ENCODE data around the gene PBOV1.

The PBOV1 gene

DNA sequence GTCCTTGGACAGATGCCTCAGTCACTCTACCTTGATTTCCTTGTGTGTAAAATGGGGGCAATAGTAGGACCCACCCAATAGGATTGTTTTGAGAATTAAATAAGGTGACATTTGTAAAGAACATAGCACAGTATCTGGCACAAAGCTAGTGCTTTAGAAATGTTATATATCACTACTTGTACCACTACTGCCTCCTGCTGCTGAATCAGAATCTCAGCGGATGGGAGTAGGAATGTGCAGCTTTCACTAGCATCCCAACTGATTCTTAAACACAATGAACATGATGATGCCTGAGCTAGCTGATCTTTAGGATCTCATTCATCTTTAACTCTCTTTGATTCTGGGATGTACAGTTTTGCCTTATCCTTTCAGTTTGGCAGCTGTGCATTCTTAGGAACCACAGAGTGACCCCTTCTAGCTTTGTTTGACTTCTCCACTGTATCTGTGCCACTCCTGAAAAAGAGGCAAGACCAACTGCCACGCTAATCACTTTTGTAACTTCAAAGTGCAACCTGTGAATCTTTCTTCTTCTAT lies 7.2 kb downstream of the PBOV1 start:
- intact Hi-C loops (cut with DNase I) = loop anchor here (1.0 to 10.0 kb wide), 3 partner anchors 50 to 95 kb away; partner anchors contain the start of gene ARFGEF3

DNA sequence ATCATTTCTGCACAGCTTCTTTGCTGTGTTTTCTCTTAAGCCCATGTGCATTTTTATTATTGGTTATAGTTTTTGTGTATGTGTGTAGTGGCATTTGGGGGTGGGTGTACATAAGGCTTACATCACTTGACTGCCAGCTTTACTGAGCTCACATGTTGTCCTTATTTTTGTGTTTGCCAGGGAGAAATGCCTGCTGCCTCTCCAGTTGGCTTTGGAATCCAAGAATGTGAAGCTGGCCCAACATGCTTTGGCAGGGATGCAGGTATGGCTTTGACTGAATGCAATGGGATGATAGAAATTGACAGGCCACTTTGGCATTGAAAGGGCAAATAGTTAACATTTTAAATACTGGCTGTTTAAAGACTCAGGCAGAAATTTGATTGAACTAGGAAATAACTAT lies 11.4 kb downstream of the PBOV1 start:
- no peak for DNase-seq
- intact Hi-C loops (cut with DNase I) = no loop called here

More for the DNA sequence above, 7.2 kb downstream of the PBOV1 start:
- peak in 1 of 10 donors; percentile 47 for DNase-seq

DNA sequence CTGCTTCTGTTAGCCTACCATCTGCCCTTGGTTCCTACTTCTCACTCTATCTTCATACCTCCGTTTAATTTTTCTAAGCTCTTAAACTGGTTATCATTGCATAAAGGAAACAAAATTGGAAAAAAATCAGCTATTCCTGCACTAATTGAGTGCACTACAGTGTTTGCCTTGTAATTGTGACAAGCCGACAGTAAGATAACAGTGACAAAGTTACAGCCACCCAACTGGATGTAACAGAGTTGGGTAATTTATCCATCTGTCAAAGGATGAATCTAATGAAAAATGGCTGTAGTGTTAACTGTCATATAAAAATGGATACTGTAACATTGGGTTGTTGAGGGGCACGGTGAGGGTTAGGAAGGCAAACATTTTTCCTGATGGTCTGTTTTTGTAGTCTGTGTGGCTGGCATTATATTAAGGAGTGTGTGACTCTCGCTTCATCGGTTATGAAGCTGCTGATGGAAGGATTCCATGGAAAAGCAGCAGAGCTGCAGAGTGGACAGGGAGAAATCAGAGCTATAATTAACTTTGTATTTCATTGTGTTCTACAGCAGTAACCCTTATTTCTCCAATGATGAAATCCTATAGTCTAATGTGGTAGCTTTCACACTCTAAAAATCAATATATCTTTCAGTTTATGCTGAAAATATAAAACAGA lies 12.7 kb downstream of the PBOV1 start:
- intact Hi-C loops (cut with DNase I) = no loop called here

DNA sequence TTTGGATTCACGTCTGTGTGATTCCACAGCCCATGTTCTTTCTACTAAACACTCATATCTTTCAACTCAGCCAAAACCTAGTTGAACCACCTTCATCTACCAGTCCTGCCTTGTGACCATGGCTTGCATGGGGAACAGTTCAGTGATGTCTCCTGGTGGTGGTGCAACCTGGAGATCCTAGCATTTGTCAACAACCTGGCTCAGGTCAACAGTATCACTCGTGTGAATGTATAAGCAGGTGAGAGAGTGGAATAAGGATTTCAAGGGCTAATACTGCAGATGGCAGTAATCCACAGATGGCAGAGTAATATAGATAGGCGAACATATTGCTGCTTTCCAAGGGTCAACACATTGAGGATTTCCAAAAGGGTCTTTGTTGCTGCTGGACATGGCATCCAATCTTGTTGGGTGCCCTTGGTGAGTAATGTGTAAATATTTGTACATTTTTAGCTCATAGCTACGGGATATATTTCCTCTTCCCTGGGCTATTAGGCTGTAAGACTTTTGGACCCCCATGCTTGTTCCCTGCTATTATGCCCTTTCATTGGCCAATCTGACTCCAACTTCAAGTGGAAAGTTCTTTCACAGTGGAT lies 13.4 kb downstream of the PBOV1 start:
- intact Hi-C loops (cut with DNase I) = no loop called here
- no peak for DNase-seq

More for the DNA sequence above, 12.7 kb downstream of the PBOV1 start:
- no peak for DNase-seq

DNA sequence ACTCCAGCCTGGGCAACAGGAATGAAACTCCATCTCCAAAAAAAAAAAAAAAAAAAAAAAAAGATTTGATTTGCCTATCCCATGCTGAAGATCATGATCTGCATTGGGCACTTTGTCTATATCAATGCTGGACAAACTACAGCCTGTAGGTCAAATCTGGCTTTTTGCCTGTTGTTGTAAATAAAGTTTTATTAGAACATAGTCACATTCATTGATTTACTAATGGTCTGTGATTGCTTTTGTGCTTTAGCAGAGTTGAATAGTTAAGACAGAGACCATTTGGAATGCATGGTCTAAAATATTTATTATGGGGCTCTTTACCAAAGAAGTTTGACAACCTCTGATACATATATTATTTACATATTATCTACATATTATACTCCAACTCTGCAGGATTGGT lies 14.0 kb downstream of the PBOV1 start:
- DNase-seq = no peak
- intact Hi-C loops (cut with DNase I) = no loop called here

DNA sequence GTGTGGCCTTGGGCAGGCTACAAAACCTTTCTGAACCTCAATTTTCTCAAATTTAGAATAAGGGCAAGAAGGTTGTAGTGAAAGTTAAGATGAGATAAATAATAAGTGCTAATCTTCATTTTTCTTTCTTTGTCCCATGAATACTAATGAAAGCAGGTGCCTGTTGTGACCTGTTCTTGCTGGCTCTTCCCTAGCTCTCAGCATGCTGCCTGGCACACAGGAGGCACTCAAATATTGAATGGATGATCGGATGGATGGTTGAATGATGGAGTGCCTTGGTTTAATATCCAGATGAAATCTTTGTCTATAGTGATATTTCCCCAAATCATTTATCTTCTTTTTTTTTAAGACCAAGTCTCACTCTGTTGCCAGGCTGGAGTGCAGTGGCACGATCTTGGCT lies 15.0 kb downstream of the PBOV1 start:
- intact Hi-C loops (cut with DNase I) = no loop called here
- DNase-seq = no peak

DNA sequence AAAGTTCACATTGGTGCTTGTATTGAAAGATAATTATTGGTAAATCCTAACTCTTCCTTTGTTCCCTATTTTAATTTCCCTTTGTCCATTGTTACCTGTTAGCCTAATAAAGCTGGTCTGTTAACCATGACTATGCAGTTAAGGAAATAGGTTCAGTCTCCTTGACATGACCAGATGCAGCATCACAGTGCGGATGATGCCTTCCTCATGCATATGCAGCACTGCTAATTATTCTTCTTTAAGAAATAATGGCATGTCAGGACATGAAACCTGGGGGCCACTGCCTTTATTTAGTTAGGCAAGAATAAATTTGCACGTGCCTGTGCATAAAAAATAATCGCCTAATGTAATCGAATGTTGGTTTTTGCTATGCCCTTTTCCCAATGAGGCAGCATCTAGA lies 16.5 kb downstream of the PBOV1 start:
- no peak for DNase-seq
- intact Hi-C loops (cut with DNase I) = no loop called here

DNA sequence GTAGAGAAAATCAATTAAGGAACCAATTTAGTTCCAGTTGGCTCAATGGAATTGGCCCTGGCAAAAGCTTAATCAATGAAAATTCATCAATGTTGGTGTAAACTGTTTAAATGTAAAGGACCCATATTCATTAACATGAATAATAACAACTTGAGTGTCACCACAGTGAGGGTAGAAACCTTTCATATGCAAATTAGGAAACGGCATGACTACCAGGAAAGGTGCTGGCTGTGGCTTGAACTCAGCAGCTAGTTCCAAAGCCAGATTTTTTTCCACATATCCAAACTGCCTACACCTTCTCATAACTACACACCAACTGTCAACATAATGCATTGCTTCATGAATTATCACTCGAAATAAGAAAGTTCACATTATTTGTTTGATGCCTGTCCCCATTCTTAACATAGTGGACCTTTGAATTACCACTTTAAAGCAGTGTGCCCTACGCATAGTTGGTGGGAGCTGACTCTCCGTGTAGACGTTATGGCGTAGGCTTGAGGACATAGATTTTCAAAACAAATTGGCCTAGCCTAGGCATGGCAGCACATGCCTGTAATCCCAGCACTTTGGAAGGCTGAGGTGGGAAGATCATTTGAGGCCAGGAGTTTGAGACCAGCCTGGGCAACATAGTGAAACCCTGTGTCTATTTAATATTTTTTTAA lies 19.7 kb downstream of the PBOV1 start:
- DNase-seq = no peak
- intact Hi-C loops (cut with DNase I) = loop anchor here (5.0 kb wide), 1 partner anchor 196 kb away; no protein-coding TSS in a partner anchor

DNA sequence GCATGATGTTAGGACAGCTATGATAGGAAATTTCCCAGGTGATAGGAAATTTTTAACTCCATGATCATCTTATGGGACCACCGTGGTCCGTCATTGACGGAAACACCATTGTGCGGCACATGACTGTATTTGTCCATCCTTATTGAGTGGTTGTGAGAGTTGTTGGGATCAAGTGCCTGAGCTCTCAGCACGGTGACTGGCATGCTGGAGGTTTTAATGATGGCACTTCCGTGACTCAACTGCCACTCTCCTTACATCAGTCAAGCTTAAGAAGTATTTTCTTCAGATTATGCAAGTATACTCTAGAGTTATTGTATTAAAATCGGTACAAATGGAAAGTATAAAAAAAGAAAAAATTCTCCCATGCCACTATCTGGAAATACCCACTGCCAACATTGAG lies 20.7 kb downstream of the PBOV1 start:
- no peak for DNase-seq
- intact Hi-C loops (cut with DNase I) = loop anchor here (5.0 kb wide), 1 partner anchor 195 kb away; no protein-coding TSS in a partner anchor

DNA sequence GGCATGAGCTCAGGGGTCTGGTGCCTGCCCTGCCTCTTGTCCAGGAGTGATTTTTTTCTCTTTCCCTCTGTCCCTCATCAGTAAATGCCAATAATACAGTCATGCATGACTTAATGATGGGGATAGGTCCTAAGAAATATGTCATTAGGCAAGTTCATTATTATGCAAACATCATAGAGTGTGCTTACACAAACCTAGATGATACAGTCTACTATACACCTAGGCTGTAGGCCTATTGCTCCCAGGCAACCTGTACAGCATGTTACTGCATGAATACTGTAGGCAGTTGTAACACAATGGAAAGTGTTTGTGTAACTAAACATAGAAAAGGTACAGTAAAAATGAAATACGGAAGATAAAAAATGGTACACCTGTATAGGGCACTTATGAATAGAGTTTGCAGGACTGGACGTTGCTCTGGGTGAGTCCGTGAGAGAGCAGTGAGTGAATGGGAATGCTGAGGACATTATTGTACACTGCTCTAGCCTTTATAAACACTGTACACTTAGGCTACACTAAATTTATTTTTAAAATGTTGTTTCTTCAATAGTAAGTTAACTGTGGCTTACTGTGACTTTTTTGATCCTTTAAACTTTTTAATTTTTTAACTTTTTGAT lies 22.1 kb downstream of the PBOV1 start:
- intact Hi-C loops (cut with DNase I) = loop anchor here (5.0 kb wide), 1 partner anchor 194 kb away; no protein-coding TSS in a partner anchor
- no peak for DNase-seq

DNA sequence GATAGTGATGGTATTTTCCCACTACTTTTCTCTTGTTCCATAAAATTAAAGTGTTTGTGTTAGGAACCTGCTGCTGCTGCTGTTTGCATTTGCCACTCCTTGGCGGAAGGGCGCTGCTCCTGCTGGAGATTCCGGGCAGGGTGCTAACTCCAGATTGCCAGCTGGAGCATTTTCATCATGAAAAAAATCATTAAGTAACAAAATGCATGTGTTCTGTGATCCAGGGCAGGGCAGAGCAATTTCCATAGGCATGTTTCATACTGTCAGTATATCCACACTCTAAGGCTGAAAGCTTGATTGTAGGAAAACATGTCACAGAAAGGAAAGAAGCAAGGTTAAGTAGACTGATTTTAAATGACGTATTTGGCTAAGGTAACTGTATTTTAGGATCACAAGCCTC lies 24.0 kb downstream of the PBOV1 start:
- DNase-seq = peak in 1 of 10 donors; percentile 72
- intact Hi-C loops (cut with DNase I) = no loop called here

DNA sequence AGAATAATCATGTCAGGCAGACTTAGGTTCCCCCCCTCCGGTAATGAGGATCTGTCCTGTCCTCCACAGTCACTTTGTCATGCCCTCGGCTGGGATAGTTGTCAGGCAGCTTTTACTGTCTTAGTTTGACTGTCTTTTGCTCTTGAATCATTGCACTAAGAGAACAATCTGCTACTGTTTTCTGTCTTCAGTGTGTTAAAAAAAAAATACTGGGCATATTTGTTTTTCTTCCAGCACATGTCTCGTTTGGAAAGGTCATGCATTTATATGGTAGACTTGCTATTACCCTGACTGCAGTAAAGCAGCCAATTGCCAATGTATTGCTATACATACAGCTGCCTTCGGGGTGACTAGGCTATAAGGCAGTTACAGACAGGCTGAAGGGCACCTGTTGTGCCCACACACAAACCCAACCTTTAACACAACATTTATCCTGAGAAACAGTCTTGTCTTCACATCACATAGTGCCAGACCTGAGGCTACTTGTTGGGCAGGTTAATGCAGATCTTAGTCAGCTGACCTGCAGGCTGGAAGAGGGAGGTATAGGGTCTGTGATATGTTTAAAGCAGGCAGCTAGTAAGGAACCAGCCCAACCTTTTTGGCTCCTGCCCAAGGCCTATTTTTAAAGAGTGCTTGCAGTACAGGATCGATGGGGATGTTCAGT lies 29.9 kb downstream of the PBOV1 start:
- intact Hi-C loops (cut with DNase I) = no loop called here
- no peak for DNase-seq

DNA sequence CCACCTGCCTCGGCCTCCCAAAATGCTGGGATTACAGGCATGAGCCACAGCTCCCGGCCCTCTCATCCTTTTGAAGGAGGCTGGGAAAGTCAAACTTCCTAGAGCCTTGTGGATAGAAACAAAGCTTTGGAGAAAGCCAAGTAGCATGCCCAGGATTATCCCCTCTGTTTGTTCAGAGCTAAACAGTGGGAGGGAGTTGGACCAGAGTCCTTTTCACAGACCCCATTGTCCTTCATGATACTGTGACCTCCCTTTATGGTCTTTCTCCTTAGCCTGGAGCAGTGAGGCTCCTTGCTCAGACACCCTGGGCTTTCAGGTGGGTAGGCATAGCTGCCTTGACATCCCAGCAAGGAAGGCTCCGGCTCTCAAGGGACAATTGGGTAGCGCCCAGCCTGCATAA lies 31.1 kb downstream of the PBOV1 start:
- intact Hi-C loops (cut with DNase I) = no loop called here
- DNase-seq = no peak

DNA sequence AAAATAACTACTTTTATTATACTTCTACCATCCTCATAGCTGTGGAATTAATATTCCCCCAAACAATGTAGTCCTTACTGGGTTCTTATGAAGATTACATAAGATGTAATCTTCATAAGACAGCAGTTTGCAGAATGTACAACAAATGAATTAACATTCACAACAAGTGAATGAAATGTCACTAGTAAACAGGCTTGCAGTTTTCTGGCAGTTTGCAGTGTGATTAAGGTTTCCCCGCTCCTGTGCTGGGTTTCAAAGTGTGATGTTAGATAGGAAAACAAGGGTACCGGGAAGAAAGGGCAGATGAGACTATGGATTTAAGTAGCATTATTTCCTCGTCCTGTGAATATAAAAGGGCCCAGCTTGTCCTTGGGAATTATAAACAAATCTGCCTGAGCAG lies 34.1 kb downstream of the PBOV1 start:
- intact Hi-C loops (cut with DNase I) = no loop called here
- DNase-seq = no peak

DNA sequence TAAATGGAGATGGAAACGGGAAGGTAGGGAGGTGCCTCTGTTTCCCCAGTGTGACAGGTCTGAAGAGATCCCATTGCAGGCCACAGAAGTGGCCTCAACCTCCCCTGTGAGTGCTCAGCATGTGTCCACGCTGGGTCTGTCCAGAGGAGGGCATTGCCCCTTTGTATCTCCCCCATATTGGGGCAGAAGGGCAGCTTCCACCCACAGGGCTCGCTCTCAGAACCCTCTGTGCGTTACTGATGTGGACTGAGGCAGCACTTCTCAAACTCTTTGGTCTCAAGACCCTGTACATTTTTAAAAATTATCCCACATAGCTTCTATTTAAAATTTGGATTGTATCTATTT lies 34.5 kb downstream of the PBOV1 start:
- DNase-seq = peak in 1 of 10 donors; percentile 82
- intact Hi-C loops (cut with DNase I) = no loop called here

DNA sequence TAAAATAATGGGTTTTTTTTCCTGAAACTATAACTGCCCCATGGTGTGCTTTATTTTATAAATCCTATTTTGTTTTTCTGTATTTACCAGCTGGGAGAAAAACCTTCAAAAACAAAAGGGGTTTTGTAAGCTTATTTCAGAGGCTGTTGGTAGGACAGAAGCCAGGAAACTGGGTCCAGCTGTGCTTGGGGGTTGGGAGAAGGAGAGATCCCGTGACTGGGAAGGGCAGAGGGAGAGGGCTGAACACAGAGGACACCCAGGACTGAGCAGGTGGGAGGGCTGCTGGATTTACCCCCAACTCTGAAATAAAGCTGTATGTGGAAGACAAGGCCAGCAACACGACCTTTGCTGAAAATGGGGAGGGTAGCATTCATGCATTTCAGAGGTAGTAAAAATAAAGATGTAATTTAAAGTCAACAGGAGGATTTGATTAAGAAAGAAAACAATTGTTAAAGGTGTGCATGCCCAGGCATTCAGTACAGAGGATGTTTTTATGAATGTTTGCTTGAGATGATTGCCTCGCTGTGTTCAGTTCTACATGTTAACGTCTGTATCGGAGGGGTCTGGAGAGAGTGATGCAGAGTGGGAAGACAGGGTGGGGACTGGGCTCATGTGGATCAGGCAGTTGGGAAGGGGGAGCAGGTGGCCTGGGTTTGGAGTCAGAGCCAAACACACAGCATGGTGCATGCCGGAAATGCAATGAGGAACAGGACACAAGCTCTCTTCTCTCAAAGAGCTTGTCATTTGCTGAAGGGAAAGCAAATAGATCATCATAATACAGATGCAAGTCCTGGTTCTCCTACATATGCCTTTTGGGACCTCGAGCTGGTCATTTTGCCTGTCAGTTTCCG lies 35.1 kb downstream of the PBOV1 start:
- peak; percentile 62 to 96 (median 79) for DNase-seq
- intact Hi-C loops (cut with DNase I) = loop anchor here (1.0 kb wide), 1 partner anchor 21 kb away; no protein-coding TSS in a partner anchor

DNA sequence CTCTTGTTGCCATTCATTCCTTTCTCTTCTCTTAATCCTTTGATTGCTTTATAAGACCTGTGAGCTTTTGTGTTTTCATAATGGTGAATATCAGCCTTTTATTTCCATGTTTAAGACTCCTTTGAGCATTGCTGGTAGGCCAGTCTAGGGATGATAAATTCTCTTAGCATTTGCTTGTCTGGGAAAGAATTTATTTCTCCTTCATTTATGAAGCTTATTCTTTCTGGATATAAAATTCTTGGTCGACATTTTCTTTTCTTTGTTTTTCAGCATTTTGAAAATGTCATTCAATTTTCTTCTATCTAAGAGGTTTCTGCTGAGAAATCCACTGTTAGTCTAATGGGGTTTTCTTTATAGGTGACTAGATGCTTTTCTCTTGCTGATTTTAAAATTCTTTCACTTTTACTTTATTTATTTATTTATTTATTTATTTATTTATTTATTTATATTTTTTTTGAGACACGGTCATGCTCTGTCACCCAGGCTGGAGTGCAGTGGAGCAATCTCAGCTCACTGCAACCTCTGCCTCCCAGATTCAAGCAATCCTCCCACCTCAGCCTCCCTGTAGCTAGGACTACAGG lies 41.5 kb downstream of the PBOV1 start:
- DNase-seq = no peak
- intact Hi-C loops (cut with DNase I) = no loop called here

DNA sequence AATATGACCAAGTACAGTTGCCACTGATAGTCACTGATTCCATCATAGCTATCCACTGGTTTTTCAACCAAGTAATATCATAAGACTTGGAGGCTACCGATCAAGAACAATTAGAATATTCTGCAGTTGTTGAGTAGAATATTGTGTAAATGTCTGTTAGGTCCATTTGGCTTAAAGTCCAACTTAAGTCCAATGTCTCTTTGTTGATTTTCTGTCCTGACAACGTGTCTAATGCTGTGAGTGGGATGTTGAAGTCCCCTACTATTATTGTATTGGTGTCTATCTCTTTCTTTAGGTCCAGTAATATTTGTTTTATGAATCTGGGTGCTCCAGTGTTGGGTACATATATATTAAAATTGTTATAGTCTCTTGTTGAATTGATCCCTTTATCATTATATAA lies 42.7 kb downstream of the PBOV1 start:
- intact Hi-C loops (cut with DNase I) = no loop called here
- DNase-seq = no peak
